GM21717 (cell line): ENCODE results near the gene CACNB3.

Source experiments
- ATAC-seq: cut with Tn5 transposase; IDR thresholded peaks from one replicate; pipeline ENCODE4 v1.9.1; 2021; ENCODE audit warnings: mild to moderate bottlenecking, moderate library complexity; ENCODE audit not compliant: unreplicated experiment

The CACNB3 gene

DNA sequence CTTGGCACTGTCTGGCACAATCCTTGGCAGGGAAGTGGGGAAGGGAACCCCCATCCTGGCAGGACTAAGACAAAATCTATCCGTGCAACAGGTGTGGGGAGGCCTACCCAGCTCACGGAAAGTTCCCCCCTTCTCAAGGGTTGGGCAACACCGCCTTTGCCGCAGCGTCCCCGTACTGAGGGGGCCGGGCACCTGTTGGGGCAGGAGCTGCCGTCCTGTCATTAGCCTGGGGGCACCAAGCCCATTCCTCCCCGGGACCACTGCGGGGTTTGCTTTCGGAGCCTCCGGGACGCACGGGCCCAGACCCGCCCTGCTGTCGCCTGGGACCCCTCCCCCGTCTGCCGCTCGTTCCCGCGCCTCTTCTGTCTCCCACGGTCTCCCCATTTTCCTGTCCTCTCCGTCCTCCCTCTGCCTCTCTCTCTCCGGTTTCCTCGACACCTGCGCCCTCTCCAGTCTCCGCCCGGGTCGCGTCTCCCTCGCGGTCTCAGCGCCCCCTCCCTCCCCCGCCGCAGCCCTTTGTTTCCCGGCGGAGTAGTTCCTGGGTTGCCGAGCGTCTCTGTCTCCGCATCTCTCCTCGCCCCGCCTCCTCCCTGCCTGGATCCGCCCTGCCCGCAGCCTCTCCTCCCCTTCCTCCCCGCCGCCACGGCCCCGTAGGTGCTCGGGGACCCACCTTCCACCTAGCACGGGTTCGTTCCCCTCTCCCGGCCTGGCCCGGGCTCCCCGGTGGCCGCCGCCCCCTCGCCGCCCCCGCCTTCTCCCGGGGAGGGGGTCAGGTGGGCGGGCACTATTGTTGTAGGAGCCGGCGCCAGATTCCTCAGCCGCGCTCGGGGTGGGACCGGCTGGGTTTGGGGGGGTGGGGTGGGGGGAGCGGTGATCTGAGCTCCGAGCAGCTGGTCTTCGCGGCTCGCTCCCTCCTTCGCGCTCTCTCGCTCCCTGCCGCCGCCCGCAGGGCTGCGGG, at the start of gene CACNB3:
Gene CACNB3, plus strand, starts transcription at position 624 of the 958 bp plus-strand sequence. CDS start 434 bp downstream, outside the sequence.
- peak; percentile 39 for ATAC-seq

DNA sequence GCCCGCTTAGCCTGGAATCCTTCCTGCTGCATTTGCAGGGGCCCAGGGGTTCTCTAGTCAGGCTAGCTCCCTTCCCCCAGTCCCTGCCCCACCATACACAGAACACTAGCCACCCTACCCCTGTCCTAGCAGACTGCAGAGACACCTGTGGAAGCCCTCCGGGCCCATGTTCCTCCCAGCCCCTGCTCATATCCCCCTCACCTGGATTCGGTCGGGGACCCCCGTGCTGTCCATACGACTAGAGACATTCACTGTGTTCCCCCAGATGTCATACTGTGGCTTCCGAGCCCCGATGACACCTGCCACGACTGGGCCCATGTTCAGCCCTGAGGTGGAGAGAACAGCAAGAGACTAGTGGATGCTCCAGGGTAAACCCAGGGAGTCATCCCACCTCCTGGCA, 49.6 kb upstream of the CACNB3 start:
- ATAC-seq = no peak

DNA sequence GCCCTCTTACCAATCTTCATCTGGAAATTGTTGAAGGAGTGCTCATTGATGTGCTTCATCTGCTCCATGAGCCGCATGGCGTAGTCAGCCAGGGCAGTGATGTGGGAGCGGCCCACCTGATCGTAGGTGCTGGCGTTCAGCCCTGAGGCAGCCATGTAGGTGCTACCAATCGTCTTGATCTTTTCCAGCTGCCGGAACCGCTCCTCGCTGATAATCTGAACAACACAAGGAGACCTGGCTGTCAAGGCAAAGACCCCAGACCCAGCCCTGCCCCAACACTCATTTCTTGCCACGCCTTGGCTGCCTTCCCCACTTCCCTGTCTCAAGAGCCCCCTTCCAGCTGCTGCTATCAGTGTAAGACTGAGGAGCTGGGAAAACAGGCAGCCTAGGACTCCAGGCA, 47.5 kb upstream of the CACNB3 start:
- no peak for ATAC-seq

DNA sequence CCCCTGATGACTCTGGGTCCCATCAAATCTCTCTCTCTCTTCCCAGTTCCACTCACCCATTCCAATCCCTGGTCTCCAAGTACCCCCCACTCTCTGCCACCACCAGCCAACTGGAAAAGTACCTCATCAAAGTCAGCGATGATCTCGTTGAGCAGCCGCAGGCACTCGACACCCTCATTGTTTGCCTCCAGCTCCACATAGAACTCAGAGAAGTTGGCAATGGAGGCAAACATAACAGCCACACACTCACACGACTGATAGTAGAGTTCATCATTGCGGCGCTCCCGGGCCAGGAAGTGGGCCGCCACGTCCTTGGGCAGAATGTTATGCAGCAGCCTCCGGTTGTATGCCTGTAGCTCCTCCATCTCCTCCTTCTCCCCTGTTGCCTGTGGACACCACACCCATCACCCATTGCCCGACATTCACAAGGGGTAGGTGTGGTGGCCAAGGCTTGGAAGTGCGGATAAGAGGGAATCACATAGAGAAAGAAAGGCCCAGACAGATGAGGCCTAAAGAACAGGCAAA, 46.6 kb upstream of the CACNB3 start:
- no peak for ATAC-seq

DNA sequence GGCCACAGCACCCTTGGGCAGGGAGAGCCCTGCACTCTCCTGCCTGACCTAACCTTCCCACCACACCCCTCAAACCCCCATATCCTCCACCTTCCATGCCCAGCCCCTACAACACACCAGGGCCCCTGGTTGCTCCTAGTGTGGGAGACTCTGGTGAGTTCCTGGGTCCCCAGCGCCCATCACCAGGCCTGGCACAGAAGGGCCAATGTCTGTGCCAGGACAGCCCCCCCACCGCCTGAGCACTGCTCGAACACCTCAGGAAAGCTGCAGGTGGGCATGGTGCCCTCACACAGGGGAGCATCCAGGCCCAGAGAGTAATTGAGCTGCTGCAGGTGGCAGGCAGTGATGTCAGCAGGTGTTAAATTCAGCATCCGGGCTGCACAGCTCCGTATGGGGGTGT, 44.6 kb upstream of the CACNB3 start:
- no peak for ATAC-seq

DNA sequence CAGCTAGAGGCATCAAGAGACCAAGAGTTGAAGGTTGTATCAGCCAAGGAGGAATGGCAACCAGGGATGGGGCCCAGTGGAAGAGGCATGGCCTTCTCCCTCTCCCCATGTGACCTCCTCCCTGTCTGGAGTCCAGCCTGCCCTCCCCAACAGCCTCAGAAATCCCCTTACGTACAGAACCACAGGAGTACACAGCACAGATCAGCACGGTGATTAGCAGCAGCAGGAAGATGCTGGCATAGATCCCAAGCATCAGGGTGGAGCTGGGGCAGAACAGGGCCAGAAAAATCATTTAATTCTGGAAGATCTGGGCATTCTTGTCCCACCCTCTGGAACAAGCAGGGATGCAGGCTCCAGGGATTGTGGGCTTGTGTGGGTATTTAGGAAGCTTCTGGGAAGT, 43.8 kb upstream of the CACNB3 start:
- ATAC-seq = no peak

DNA sequence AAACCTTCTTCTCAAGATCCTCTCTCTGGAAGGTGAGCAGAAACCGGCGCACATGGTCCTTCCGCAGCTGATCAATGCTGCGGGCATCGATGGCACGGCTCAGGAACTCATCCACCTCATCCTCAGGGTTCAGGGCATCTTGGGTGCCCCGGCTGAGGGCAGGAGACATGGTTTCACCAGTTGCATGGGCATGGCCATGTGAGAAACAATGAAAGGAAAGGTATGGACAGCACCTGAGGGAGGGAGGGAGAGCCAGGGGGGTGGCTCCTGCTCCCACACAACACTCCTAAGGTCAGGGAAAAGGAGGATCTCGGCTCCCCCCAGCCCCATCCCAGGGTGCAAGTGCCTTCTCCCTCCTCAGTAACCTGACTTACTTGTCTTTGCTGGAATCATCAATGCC, 43.0 kb upstream of the CACNB3 start:
- no peak for ATAC-seq

DNA sequence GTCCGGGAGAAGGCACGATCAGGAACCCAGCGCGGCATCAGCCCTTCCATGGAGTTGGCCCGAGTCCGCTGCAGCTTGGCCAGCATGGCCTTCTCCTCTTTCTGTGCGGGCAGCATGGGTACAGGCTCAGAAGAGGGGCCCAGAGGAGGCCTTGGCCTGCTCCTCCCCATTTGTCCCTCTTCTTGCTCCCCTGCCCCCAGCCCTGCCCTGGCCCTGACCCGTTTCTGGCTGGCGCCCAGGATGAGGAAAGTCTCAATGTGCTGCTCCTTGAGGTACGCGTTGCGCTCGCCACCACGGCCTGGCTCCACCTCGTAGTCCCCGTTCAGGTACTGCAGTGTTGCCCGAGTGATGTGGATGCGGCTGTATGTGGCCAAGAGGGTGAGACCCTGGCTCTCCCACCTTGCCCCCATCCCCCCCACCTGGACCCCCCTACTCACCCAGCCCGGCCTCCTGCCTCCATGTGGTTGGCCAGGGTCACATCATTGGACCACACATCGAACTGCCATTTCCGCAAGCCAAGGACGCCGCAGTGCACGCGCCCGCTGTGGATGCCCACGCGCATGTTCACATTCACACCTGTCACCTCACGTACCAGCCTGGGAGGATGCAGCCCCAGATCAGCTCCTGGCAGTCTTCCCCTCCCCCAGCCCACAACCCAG, 42.2 kb upstream of the CACNB3 start:
- no peak for ATAC-seq

DNA sequence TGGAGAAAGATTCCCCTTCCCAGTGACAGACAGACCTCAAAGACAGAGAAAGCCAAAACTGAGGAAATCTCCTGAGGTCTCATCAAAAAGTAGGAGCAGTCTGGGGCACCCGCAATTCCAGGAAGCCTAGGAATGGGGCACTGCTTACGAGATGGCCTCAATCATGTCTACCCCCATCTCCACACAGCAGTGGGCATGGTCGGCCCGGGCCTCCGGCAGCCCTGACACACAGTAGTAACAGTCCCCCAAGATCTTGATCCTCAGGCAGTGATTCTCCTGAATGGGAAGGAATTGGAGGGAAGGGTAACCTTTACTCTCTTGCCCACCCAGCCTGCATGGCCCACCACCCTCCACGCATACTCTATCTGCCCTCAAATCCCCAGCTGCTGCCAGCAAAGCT, 41.3 kb upstream of the CACNB3 start:
- no peak for ATAC-seq

DNA sequence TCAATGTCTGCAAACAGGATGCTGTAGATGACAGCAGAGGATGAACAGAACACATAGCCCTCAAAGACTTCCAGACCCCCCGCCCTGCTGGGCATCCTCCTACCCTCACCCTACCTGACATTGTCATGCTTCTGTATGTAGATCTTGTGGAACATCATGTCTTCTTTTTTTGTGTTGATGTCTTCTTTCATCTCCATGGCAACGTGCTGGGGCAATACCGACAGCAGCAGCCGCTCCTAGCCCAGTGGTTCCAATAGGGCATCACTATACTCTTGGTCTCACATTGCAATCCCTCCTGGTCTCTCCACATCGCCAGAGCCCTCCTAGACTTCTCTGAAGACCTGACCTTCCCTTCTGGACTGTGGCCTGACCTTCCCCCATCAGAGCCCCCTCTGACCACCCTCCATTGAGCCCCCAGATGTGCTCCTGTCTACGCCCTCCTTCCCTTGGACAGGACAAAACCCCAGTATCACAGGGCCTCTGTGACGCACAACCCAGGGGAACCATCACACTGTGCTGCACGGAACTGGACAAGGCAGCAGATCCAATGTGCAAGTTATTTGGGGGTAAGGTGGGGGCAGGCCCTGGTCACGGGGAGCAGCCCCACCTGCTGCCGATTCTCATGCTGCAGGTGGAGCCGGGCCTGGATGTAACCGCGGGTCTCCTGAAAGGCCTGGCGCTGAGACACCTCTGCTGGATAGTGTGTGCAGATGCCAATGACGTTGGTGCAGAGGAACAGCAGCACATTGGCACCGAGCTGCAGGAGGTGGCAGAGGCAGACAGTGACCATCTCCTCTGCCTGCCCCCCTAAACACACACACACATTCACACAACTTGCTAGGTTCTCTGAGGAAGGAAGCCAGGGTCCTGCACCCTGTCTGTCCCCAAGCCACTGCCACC, 40.5 kb upstream of the CACNB3 start:
- ATAC-seq = no peak

DNA sequence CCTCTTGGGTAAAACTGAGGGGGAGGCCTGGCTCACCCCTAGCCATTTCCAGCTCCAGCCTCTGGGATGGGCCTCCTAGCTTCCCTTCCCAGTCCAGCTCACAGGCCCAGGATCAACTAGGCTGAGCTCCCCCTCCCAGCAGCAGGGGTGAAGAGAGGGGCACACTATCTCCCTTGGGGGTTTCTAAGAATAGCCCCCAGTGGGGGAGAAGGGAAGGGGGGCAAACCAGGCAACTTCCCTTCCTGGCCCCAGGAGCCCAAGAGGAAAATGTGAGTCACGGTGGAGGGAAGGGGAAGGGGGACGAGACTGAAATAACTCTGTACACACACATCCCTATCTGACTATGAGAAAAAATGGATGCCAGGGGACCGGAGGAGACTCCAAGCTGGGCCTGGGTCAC, 38.4 kb upstream of the CACNB3 start:
- no peak for ATAC-seq

DNA sequence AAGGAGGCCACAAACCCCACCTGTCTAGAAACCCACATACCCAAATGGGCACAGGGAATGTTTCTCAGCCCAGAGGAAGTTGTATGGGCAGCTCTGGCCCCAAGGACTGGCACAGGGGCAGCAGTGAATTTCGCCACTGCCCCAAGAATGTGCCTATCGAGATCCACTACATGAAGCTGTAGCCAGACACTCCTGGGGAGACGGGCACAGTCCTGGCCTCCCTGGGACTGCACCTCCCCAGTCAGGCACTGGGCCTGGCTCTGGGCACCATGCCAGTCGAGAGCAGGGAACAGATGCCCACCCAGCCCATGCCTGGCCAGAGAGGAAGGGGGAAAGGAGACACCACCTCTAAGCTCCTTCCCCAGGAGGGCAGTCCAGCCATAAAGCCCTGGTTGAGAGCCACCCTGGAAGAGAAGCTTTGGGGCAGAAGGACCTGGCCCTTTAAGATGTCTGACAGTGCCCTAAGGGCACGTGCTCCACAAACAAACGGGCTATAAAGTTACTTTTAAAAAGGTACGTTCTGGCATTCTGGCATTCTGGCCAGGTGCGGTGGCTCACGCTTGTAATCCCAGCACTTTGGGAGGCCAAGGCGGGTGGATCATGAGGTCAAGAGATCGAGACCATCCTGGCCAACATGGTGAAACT, 37.8 kb upstream of the CACNB3 start:
- no peak for ATAC-seq

DNA sequence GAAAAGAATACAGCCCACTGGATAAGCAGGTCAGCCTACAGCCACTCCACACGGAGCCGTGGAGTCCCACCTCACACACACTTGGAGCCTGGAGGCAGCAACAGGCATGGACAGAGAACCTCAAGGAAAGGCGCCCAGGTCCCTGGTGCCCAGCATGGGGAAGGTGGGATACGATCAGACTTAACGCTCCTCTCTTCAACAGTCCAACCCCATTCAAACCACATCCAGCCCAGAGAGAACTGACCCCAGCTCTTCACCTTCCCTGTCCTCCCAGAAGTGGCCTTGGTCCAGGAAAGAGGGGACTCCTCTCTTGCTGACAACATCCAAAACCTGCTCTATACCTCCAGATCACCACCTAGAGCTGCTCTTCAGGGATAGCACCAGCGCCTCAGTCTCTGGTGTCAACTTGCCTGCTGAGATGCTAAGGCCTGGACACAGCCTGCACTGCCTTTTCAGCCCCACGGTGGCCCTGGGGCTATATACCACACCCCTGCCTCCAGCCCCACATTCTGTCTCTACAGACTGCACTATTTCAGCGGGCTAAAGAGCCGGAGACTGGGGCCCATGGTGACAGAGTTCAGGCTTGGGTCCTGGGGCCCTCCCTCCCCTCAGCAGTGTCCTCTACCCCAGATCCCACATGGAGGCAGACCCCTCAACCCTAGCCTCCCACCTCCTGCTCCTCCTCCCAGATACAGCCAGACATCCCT, 36.4 kb upstream of the CACNB3 start:
- ATAC-seq = no peak

DNA sequence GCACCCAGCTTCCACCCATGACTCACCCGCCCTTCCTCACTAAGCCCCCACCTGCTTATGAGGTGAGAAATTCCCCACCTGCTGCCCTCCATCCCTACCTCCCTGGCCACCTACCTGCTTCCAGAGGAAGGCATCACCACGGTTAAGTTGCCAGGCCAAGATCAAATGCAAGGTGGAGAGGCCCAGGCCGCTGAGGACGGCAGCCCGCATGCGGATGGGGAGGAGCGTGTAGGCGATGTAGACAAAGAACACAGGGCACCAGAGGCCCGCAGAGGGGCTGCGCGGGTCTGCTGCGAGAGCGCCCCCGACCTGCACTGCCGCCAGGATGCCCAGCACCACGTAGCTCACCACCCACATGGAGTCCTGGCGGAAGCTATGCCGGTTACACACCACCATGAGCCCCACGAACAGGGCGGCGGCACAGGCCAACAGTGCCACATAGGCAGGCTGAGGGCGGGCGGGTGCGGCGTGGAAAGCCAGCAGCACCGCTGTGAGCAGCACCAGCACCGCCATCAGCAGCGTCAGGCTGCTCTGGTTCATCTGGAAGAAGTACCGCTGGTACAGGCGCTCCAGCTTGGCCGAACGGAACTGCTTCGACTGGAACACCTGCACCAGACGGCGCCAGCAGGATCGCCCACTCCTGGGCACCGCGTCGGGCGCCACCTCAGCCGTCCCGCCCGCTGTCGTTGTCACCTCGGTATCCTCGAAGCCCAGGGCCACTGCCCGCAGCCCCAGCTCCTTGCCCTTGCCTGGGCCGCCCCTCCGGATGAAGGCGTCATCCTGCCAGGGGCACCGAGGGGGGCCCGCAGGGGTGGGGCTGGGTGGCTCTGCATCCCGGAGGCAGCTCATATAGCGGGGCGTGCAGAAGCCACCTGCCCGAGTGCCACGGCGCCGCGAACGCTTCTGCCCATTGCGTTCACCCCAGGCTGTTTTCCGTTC, 35.6 kb upstream of the CACNB3 start:
- ATAC-seq = no peak

DNA sequence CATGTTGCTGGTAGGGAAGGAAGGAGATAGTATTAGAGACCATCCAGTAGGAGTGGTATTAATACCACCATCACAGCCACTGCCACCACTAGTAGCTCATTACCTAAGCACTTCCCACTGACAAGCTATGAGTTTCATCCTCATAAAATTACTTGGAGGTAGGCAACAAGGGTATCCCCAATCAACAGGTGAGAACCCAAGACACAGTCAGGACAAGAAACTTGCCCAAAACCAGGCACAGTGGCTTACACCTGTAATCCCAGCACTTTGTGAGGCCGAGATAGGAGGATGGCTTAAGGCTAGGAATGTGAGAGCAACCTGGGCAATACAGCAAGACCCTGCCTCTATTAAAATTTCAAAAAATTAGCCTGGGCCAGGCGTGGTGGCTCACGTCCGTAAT, 34.9 kb upstream of the CACNB3 start:
- ATAC-seq = no peak

DNA sequence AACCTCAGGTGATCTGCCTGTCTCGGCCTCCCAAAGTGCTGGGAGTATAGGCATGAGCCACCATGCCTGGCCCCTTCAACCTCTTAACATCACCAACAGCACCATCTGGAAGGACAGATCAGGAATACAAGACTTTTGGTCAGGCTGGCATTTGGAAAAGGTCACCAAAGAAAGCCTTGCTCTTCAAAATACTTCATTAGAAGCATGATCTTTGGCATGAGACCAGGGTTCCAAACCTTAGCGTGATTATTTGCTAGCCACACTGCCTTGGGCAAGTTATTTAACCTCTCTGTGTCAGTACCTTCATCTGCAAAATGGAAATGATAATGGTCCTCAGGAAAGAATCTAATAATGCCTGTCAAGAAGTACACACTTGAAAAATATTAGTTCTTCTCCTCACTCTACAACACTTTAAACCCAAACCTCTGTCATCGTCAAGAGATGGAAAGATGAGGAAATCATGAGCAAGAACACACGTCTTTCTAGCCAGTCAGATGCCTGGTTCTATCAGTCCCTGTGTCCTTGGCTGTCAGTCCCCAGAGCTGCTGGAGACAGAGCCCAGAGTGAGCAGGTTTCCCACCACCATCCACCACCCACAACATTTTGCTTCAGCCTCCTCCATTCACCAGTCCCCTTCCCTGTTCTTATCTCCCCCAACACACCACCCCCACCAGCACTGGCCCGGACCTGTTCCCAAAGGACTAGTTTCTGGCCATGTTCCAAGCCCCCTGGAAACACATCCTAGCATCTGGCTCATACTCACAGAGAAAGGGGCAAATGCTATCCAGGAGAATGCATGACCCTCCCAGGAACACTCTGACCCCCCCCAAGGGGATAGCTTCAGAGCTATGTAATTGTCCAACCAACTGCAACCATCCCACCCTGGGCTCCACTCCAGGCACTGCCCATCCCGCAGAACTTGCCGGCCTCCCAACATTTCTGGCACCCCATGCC, 31.4 kb upstream of the CACNB3 start:
- no peak for ATAC-seq

DNA sequence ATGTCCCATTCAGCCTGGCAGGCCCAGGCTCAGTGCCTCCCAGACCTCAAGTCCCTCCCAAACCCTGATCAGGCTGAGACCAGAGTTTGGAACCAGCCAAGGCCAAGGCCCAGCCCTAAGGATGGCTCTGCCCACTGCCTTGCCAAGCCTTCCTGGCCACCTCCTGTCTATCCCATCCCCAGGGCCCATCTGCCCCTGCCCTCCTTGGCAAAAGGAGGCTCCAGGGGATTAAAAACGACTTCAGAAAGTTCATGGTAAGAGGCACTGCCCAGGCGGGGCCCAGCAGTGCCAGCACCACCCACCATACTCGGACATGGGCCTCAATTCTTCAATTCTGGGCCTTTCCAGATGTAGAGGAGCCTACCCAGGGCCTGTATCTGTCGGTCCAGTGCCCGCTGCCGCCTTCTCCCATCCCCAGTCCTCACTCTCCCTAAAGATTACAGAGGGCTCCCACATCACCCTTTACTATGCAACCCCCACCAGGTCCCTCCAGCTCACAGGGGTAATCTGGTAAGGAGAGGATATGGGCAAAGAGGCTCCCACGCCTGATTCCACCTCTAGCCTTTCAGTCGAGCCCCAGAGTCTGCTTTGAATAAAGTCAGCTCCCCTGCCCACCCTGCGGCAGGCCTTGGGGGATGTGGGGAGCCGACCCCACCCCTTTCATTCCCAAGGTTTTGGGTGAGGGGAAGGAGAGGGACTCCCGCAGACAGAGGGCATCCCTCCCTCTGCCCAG, 30.3 kb upstream of the CACNB3 start:
- ATAC-seq = no peak
